ENCODE data around the gene NUP88.

DNA sequence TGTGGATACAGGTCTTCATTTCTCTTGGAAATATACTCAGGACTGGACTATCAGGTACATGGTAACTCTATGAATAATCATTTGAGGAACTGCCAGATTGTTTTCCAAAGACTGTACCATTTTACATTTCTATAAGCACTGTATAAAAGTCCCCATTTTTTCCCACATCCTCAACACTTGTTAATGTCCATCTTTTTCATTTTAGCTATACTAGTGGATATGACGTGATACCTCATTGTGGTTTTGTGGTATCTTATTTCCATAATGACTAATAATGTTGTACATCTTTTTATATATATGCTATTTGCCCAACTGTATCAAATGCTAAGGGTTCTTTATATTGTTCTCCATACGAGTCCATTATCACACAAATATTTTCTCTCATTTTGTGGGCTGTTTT, 22.9 kb downstream of the NUP88 start:
- TF ChIP-seq TAF1 (IDR thresholded peaks at IDR 0.05; ENCODE audit: borderline replicate concordance, low read depth, low read length) (no peak), POLR2AphosphoS5 (IDR thresholded peaks at IDR 0.05; ENCODE audit: low read depth, low read length) (no peak)

Data from GM12892 (cell line).